ENCODE measurements around the gene CEP41.
A peak's percentile ranks its signal among the peaks of the same experiment; 100 is the strongest.
"Not testable (repeated sequence)": the region's sequence is repeated elsewhere in the genome, so short reads cannot be mapped to it uniquely, and the experiment has no call there.

CEP41 gene

DNA sequence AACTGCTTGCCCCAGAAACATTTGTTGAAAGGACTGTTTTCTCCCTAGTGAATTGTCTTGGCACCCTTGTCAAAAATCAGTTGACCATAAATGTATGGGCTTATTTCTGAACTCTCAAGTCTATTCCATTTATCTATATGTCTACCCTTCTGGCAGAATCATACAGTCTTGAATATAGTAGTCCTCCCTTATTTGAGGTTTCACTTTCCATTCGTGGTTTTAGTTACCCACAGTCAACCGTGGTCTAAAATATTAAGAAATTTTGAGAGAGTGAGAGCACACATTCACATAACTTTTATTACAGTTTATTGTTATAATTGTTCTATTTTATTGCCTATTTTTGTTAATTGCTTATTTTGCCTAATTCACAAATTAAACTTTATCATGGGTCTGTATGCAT is 17.4 kb upstream of the CEP41 start:
- no peak for DNase-seq

DNA sequence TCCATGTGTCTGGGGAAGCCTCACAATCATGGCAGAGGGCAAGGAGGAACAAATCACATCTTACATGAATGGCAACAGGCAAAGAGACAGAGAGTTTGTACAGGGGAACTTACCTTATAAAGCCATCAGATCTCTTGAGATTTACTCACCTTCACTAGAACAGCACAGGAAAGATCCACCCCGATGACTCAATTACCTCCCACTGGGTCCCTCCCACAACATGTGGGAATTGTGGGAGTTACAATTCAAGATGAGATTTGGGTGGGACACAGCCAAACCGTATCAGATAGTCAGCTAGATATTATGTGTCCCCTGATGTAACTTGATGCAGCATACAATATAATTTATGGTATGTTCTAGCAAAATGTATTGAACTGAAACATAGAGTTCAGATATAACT is 14.1 kb upstream of the CEP41 start:
- no peak for DNase-seq

DNA sequence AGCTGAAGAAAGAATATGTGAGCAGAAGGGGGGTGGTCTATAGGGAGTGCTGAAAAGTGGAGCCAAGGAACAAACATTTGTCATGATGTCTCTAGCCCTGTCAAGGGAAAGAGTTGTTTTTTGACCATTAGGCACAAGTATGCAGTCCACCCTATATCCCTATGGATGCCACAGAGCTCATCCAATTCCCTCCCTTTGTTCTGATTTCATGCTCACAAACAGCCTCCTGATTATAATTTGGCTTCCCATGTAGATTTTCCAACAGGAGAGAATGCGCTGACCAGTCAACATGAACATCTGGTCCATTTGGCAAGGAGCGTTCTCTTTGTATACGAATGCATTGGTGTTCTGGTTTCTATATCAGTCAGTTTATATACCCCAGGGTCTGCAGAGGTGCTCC is 12.1 kb upstream of the CEP41 start:
- no peak for DNase-seq

DNA sequence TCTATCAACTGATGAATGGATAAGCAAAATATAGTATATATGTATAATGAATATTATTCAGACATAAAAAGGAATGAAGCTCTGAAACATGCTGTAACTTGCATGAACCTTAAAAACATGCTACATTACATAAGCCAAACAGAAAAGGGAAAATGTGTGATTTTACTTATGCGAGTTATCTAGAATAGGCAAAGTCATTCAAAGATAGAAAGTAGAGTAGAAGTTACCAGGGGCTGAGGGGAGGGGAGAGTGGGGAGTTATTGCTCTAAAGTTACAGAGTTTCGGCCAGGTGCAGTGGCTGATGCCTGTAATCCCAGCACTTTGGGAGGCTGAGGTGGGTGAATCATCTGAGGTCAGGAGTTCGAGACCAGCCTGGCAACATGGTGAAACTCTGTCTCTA is 10.5 kb upstream of the CEP41 start:
- not testable (repeated sequence) for DNase-seq

DNA sequence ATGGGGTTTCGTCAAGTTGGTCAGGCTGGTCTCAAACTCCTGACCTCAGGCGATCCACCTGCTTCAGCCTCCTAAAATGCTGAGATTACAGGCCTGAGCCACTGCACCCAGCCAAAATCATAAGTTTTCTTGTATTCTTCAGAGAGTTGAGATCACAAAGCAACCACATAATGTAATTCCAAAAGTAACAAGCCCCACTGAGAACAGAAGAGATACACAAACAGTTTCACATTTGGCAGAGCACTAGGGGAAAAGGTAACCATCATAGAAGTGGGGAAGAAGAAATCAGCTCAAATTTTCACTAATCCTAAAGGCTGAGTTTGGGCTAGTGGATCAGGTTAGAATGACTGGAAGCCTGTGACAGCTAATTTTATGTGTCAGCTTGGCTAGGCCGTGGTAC is 5.4 kb upstream of the CEP41 start:
- no peak for DNase-seq

DNA sequence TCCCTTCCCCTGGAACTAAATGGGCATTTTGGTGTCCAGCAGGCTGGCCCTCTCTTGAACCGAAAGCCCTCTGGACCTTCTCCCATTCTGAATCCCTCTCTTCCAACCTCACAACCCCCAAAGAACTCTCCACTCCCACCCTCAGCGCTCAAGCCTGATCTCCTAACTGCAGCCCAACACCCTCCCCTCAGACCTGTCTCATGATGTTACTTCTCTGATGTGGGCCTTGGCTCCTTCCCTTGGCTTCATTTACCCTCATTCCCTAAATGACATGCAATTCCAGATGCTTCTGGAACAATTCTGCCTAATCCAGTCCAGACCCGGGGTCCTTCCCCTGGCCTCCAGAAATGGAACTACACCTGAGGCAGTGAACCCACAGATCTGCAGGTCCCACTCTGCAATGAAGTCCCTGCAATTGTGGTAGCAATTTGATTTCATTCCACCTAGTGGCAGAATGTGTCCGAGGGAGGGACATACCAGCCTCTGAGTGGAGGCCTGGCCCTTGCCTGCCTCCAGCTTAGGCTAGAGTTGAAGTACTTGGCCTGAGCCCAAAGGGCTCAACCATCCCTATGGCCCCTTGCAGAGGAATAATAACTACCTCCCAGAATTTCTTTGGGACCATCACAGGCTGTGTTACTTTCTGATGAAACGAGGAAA is 4.1 kb upstream of the CEP41 start:
- peak in 1 of 2 experiments; percentile 11 for DNase-seq

DNA sequence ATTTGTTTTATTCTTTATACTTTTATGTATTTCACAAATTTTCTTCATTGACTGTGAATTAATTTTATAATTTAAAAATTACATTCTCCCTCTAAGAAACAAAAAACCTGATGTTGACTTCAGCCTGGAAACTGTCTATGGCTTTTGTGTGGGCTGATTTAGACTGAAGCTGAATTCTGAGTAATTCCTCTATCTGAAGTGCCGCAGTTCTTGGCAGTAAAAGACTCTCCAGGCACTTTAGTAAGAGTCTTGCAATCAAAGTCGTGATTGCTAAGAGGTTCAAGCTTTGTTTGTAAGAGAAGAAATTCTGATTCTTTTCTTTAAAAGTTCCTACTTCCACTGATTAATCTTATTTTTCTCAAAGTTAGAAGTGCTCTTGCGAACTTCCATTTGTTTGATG is 3.4 kb upstream of the CEP41 start:
- DNase-seq, result no peak

DNA sequence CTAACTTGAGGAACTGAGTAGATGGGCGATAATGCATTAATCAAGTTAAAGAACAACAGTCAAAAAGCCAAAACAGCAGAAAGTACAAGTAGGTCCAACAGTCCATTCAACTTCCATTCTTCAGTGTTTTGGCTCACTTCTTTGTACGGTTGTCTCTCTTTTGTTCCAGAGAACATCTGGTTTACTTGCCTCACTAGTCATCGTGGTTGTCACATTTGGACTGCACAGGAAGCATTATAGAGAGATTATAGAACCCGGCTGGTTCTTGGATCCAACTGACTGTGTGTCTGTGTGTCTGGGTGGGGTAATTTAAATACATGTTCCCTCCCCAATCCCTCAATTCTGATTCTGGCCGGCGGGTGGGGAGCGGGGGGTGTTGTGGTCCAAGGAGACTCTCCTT is 1.8 kb upstream of the CEP41 start:
- DNase-seq, result no peak

DNA sequence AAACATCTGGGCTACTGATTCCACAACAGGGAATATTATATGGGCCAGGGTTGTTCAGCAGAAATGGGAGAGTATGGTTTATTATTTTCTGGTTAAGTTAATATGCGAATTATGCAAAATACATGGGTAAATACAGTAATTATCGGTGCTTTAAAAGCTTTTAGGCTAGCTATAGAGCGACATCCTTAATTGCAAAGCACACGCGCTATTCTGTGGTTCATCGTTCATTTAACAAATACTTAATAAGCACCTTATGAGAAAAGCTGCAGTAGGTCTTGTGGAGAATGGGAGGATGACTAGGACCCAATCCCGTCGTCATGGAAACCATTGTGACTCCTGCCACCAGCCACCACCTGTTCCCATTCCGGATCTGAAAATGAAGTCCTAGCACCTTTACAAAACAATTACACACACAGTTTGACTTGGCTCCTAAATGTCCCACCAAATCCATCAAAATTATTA is 623 bp upstream of the CEP41 start:
- peak; percentile 87 to 91 for DNase-seq

DNA sequence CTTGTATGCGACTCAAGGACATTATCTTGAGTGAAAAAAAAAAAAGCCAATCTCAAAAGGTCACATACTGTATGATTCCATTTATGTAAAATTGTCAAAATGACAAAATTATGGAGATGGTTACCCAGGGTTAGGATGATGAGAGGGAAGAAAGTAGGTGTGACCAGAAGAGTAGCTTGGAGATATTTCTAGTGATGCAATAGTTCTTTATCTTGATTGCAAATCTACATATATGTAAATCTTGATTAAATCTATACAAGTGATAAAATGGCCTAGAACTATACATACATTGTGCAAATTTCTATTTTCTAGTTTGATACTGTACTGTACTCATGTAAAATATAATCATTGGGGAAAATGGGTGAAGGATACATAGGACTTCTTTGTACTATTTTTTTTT is 4.6 kb downstream of the CEP41 start:
- DNase-seq, result no peak

DNA sequence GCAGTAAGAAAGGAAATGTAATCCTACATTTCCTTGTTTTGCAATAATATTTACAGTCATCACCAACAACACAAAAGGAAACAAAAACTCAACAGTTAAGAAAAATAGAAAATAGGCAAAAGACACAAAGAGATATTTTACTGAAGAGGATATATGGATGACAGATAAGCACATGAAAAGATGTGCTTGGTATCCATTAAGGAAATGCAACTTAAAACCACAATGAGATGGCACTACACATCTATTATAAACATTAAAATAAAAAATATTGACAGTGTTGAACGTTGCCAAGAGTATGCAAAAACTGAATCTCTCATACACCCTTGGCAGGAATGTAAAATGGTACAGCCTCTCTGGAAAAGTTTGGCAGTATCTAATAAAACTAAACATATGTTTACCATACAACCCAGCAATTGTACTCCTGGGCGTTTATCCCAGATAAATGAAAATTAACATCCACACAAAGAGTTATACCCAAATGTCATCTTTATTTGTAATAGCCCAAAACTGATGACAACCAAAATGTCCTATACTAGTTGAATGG is 5.4 kb downstream of the CEP41 start:
- no peak for DNase-seq

DNA sequence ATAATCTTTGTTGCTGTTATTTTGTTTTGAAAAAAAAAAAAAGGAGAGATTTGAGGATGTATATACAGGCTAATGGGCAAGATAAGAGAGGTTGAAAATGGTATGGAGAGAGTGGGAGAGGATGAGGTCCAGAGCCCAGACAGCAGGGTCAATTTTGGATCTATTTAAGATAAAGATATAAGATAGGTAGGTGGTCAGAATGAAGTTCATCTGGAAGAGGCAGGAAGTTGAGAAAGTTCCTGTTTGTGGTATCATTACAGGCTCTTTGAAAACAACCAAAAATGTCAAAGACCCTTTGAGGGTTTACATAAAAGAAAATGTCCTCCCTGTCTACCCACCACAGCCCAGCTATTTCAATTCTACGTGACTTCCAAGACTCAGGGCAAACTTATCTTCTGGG is 7.5 kb downstream of the CEP41 start:
- DNase-seq, result no peak

DNA sequence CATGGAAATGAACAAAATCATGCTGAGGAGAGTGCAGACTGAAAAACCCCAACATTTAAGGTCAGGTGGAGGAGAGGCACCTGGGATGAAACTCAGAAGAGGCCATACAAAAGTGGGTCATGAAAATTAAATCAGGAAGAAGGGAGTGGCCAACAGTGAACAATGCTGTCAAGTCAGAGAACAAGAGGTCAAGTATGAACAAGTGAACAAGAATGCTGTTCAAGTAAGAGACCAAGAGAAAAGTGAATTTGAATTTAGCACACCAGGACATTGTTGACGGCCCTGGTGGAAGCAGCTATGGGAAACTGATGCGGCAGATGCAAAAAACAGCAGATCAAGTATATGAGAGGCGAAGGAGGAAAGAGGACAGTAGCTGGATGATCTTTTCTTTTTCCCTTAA is 7.9 kb downstream of the CEP41 start:
- no peak for DNase-seq

DNA sequence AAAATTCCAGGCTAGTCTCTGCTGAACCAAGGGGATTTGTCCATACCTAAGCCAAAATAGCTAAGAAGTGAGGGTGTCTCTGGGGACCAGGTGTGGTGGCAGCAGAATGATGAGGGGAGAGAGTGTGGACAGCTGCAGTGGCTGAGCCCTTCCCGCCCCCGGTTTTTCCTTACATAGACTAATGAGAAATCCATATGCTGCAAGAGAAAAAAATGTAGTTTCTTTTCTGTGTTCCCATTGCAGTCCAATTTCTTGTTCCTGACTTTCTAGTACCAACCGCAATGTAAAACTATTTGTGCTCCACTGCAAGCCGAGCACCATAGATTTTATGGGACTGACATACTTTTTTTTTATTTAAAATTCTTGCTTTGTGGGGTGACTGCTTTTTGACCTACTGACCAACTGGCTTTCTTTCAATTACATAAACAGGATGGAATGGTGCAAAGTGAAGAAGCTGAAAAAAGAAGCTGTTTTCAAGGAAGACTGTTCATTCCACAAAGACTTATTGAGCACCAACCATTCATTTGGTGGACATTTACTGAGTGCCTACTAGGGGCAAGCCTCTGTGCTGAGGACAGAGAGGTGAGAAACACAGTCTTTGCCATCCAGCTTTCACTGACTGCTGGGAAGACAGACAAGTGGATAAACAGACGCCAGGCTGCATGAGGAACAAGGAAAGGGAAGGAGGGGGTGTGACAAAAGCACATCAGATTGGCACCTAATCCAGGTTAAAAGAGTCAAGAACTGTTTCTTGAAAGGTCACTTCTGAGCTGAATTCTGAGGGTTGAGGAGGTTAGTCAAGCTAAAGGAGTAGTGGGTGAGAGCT is 9.8 kb downstream of the CEP41 start:
- DNase-seq, result no peak

DNA sequence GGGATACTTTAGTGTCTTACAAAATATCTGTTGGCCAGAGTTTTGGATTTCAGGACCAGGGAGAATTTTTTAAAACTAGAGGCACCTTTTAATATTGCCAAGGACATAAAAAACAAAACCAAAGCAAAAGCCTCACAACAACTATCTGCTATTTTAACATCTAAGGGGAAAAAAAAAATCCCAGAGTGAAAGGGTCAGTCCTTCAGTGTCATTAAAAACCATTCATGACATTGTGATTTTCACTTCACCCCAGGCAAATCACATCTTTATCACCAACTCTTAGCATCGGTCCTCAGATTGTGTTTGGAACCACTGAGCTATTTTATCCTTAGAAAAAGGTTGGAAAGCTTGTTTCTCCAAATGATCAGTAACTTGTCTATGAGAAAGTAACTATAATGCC is 10.7 kb downstream of the CEP41 start:
- no peak for DNase-seq

DNA sequence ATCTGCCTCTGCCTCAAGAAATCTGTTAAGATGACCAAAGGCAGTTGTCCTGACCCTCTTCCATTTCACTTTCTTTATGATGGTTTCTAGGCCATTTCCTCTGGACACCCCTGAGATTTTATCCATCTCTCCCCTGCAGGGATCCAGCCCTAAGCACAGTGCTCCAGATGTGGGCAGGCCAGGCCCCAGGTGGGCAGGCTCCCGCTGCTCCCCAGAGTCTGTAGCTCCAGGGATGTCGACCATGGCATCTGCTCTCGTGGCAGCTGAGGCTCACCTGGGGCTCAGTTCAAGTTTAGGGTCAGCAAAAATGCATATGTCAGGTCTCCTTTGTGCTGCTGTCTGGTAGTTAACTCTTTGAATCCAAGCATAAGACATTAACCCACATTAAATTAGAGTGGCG is 11.8 kb downstream of the CEP41 start:
- DNase-seq, result no peak

DNA sequence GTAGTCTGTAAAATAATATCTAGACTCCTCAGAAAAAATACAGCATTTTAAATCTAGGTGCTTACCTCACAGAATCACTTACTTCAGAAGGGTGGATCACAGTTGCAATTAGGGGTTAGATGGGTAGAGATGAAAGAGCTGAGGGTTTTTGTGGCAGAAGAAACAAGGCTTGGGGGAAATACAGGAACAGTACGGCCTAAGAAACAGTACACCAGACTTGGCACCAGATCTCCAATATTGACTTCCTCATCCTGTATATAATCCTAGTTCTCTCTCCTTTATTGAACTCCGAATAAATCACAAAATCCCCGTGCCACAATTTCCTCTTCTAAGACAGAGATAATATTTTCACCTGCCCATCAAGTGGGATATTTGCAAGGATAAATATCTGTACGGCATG is 14.3 kb downstream of the CEP41 start:
- DNase-seq, result no peak

DNA sequence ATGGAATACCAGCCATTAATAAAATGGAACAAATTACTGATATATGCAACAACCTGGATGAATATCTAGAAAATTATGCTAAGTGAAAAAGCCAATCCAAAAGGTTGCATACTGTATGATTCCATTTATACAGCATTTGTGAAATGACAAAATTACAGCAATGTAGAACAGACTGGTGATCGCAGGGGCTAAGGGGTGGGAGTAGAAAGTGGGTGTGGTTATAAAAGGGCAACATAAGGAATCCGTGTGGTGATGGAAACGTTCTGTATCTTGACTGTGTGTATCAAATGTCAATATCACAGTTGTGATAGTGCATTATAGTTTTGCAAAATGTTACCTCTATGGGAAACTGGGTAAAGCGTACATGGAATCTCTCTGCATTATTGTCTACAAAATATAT is 15.0 kb downstream of the CEP41 start:
- no peak for DNase-seq

DNA sequence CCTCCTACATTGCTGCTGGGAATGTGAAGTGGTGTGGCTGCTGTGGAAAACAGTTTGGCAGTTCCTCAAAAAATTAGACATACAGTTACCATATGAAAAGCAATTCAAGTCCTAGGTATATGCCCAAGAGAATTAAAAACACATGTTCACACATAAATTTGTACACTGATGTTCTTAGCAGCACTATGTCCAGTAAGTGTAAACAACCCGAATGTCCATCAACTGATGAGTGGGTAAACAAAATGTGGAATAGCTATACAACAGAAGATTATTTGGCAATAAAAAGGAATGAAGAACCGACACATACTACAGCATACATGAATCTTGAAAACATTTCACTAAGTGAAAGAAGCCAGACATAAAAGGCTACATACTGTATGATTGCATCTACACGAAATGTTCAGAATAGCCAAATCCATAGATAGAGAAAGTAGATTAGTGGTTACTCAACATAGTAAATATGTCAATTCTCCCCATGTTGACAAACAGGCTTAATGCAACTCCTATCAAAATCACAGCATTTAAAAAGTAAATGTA is 17.2 kb downstream of the CEP41 start:
- no peak for DNase-seq

DNA sequence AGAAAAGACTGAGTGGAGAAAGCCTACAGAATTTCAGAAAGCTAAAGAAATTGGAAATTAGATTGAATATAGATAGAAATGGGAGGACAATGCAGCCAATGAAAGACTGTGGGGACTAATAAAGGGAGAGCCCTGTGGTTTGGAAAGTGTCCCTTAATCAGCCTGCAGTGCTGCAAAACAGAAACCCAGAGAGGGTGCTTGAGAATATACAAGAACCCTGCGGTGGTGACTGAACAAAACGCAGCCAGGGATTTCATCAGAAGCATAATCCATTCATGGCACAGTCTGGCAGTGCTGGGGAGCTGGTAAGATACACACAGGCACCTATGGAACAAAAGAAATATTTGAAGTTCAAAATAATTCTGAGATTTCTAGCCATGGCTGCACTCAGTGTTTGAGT is 19.1 kb downstream of the CEP41 start:
- DNase-seq, result no peak

DNA sequence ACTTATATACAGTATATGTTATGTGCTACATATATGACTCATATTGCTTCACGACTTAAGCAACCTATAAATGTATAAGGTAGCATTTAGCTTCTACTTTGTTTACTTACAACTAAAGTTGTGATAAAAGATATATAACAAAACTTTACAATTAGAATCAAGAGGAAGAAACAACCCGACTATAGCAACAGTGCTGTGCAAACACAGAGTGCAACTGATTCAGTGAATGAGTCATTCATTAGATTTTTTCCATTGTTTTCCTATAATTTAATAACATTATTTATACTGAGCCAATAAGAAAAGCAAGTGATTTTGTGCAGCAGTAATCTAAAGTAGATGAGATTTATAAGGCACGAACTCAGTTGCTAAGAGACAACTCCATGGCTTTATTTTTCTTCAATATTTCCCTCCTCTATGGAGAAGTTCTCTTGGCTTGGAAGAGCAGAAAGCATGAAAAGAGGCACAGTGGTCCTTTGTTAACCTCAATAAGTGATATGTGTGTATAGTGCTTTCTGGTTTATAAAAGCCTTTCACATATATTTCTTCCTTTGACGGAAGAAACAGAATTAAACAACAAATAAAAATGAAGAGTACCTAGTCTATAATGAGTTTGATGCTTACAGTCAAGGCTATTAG is 19.8 kb downstream of the CEP41 start:
- no peak for DNase-seq

DNA sequence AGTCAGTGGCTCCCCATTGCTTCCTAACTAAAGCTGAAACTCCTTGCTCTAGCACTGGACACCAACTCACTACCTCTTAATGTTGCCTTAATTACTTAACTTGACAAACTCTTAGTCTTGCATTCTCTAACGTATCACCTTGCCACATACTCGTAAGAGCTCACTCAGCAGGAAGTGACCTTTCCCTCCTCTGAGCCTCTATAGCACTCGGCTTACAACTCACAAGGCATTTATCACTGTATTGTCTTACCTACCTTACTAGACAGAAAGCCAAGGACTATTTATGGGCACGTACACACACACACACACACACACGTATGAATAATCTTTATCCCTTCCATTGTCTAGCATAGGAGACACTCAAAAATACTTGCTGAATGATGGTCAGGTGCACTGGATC is 21.2 kb downstream of the CEP41 start:
- no peak for DNase-seq

DNA sequence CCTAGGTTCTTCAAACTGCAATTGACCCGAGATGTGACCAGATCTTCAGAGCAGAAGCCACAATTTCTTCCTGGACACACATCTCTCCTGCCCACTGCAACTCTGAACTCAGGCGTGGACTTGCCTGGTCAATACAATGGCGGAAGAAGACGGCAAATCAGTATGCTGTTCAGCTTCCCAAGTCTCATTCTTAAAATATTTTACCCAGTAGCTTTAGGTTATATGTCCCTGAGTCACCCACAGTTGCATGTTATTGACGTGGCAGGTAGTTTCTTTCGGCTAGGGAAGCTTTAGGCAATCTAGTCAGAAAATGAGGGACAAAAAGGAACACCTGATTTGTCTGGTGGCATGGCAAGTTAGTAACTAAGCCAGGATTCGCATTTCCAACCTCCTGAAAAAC is 22.5 kb downstream of the CEP41 start:
- DNase-seq, result no peak

DNA sequence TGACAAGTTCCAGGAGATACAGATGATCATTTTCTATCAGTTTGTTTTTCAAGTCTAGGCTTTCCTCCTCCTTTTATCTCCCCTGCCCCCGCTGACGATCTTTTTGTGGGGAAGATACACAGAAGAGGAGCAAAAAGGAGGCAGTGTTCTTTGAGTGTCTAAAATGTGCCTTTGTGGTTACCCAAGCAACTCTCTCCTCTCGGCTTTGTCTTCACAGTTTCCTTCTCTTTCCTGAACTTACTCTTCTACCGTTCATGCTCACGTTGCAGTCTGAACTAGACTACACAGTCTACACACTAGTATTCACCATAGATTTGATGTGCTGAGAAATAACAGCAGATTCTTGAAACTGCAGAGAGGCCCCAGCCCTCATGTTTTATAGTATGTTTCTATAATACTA is 23.6 kb downstream of the CEP41 start:
- DNase-seq, result no peak
